Nephron (organoid): ENCODE data around the gene NLRP6.

Source experiments
- H3K27ac Mint-ChIP-seq, 3 experiments: 2 replicates each; pipeline ENCODE4 v1.8.0; 2020; ENCODE audit warnings: mixed read lengths in 3 of 3, mild to moderate bottlenecking in 2 of 3, moderate library complexity in 1 of 3
- H3K27me3 Mint-ChIP-seq: 2 replicates; pipeline ENCODE4 v1.8.0; 2021; ENCODE audit warnings: low read depth, mild to moderate bottlenecking, moderate library complexity, mixed read lengths
- H3K36me3 Mint-ChIP-seq: 2 replicates; pipeline ENCODE4 v1.8.0; 2020; ENCODE audit warnings: low read depth, mixed read lengths
- H3K4me1 Mint-ChIP-seq: 2 replicates; pipeline ENCODE4 v1.8.0; 2020; ENCODE audit warnings: mixed read lengths
- H3K4me3 Mint-ChIP-seq, 3 experiments: 2 replicates each; pipeline ENCODE4 v1.8.0; 2020; ENCODE audit warnings: mild to moderate bottlenecking in 3 of 3, mixed read lengths in 3 of 3, moderate library complexity in 2 of 3
- H3K9me3 Mint-ChIP-seq: 2 replicates; pipeline ENCODE4 v1.8.0; 2020; ENCODE audit warnings: mixed read lengths
- CTCF ChIP-seq, 3 experiments: fragments of 200-600 bp; sonication (generic); IDR thresholded peaks; one replicate each; pipeline ENCODE4 v1.5.0; 2021; ENCODE audit warnings: antibody characterized with exemption in 3 of 3; ENCODE audit not compliant: unreplicated experiment in 3 of 3

Gene NLRP6

GRCh38 chr11:289712-290620 is 11.8 kb downstream of the NLRP6 start:
- Mint-ChIP-seq H3K27ac (peak overlapping the region in 1 of 3 experiments; percentile 53), H3K4me1 (peaks cover 5% of the 10 kb centered on the region), H3K9me3 (no peaks in the 10 kb centered on the region), H3K4me3 (peak overlapping the region; percentile 80 to 83 (median 82)), H3K36me3 (no peaks in the 10 kb centered on the region), H3K27me3 (peaks cover 5% of the 10 kb centered on the region)
- no peak for TF ChIP-seq CTCF (IDR thresholded peaks at IDR 0.05; ENCODE audit: unreplicated experiment in 3 of 3)

- Mint-ChIP-seq H3K27me3 (peaks cover 5% of the 10 kb centered on the region), H3K4me1 (peaks cover 5% of the 10 kb centered on the region), H3K36me3 (no peaks in the 10 kb centered on the region), H3K4me3 (peak overlapping the region; percentile 63 to 82 (median 80)), H3K9me3 (no peaks in the 10 kb centered on the region), H3K27ac (no peak overlapping the region)
- no peak for TF ChIP-seq CTCF (IDR thresholded peaks at IDR 0.05; ENCODE audit: unreplicated experiment in 3 of 3)
Observed at GRCh38 chr11:290621-291231, 12.5 kb downstream of the NLRP6 start.

GRCh38 chr11:291281-292210 is 13.3 kb downstream of the NLRP6 start:
- no peaks in the 10 kb centered on the region for H3K36me3 Mint-ChIP-seq
- no peaks in the 10 kb centered on the region for H3K9me3 Mint-ChIP-seq
- no peak overlapping the region for H3K27ac Mint-ChIP-seq
- TF ChIP-seq CTCF (IDR thresholded peaks at IDR 0.05; ENCODE audit: unreplicated experiment in 3 of 3), result no peak
- peak overlapping the region; percentile 7 to 67 (median 63) for H3K4me3 Mint-ChIP-seq
- peaks cover 5% of the 10 kb centered on the region for H3K4me1 Mint-ChIP-seq
- peaks cover 5% of the 10 kb centered on the region for H3K27me3 Mint-ChIP-seq

- H3K4me3 Mint-ChIP-seq, result no peak overlapping the region
- H3K27ac Mint-ChIP-seq, result no peak overlapping the region
- no peaks in the 10 kb centered on the region for H3K27me3 Mint-ChIP-seq
- no peak for TF ChIP-seq CTCF (IDR thresholded peaks at IDR 0.05; ENCODE audit: unreplicated experiment in 3 of 3)
- no peaks in the 10 kb centered on the region for H3K36me3 Mint-ChIP-seq
- H3K4me1 Mint-ChIP-seq, result no peaks in the 10 kb centered on the region
- H3K9me3 Mint-ChIP-seq, result no peaks in the 10 kb centered on the region
Observed at GRCh38 chr11:292211-293121, 14.3 kb downstream of the NLRP6 start.

- TF ChIP-seq CTCF (IDR thresholded peaks at IDR 0.05; ENCODE audit: unreplicated experiment in 3 of 3), result no peak
- H3K9me3 Mint-ChIP-seq, result no peaks in the 10 kb centered on the region
- no peaks in the 10 kb centered on the region for H3K36me3 Mint-ChIP-seq
- H3K4me1 Mint-ChIP-seq, result no peaks in the 10 kb centered on the region
- H3K4me3 Mint-ChIP-seq, result no peak overlapping the region
- H3K27ac Mint-ChIP-seq, result no peak overlapping the region
- no peaks in the 10 kb centered on the region for H3K27me3 Mint-ChIP-seq
Observed at GRCh38 chr11:293271-293851, 15.2 kb downstream of the NLRP6 start.
